H1 (cell line): ENCODE data around the gene FAM120B. TPM values are rescaled to one million over a fixed set of nuclear protein-coding genes. Genes with fewer than 3 reads are reported as not detected.

Experiments
- CBX5 ChIP-seq: fragments of 300-800, 300-1000 bp; sonication (generic); IDR thresholded peaks from 2 replicates; pipeline ENCODE4 v1.7.1; 2016; ENCODE audit warnings: antibody characterized with exemption, low read length, low read depth
- CHD1 ChIP-seq: IDR thresholded peaks from 2 replicates; pipeline ENCODE4 v1.6.1; 2012; ENCODE audit warnings: low read depth, low read length, improper control_type of control experiment
- EP300 ChIP-seq, 2 experiments: IDR thresholded peaks; 1 replicate in 1 of 2; 2 replicates in 1 of 2; pipeline ENCODE4 v1.6.1; 2011 to 2012; ENCODE audit warnings: low read depth in 2 of 2, low read length in 2 of 2, mild to moderate bottlenecking in 2 of 2, borderline replicate concordance in 1 of 2, inconsistent platforms in 1 of 2, moderate library complexity in 1 of 2
- JUN ChIP-seq: IDR thresholded peaks from 2 replicates; pipeline ENCODE4 v1.6.1; 2011; ENCODE audit warnings: low read depth, mild to moderate bottlenecking, improper control_type of control experiment, low read length
- JUND ChIP-seq: IDR thresholded peaks from 2 replicates; pipeline ENCODE4 v1.6.1; 2011; ENCODE audit warnings: mild to moderate bottlenecking, improper control_type of control experiment, low read length
- POLR2A ChIP-seq, 2 experiments: IDR thresholded peaks; 1 replicate in 1 of 2; 2 replicates in 1 of 2; pipeline ENCODE4 v1.6.1; 2011; ENCODE audit warnings: low read depth in 2 of 2, low read length in 2 of 2, mild to moderate bottlenecking in 2 of 2; ENCODE audit errors: control extremely low read depth in 1 of 2
- POU5F1 ChIP-seq: IDR thresholded peaks from 2 replicates; pipeline ENCODE4 v1.6.1; 2011; ENCODE audit warnings: low read depth, mild to moderate bottlenecking, low read length, moderate library complexity
- RAD21 ChIP-seq, 2 experiments: IDR thresholded peaks in 1 of 2; conservative IDR thresholded peaks in 1 of 2; 2 replicates each; pipeline ENCODE4 v1.6.1; 2011; ENCODE audit warnings: low read depth in 2 of 2, low read length in 2 of 2, improper control_type of control experiment in 1 of 2, inconsistent platforms in 1 of 2, mild to moderate bottlenecking in 1 of 2, moderate library complexity in 1 of 2
- RXRA ChIP-seq: IDR thresholded peaks from 2 replicates; pipeline ENCODE4 v1.6.1; 2011; ENCODE audit warnings: low read depth, mild to moderate bottlenecking, low read length, moderate library complexity; ENCODE audit not compliant: insufficient read depth
- polyA plus RNA-seq, 7 experiments: library from polyadenylated mRNA; depleted of rRNA in 3 of 7; stranded (reverse) in 5 of 7; unstranded in 2 of 7; fragments of >200 nt in 5 of 7; fragments of 200-250 nt in 2 of 7; gene quantifications; 1 replicate in 5 of 7; 2 replicates in 1 of 7; 4 replicates in 1 of 7; pipeline versions ENCODE4 v1.2.1 to v1.2.3, GENCODE V29; 2011 to 2013; ENCODE audit warnings: missing spikeins in 2 of 7, mixed read lengths in 2 of 7
- total RNA-seq: library from RNA; stranded (reverse); fragmentation: NEBNext Ultra II Directional; extraction: Animal tissue kit (Norgen Biotek cat#: 25700); gene quantifications from 2 replicates; pipeline ENCODE4 v1.2.1, GENCODE V29; 2021
- TF ChIP-seq, protein P1 (sequence below): fragments of 300-600 bp; sonication (generic); IDR thresholded peaks from 2 replicates; pipeline ENCODE4 v1.7.1; 2012; ENCODE audit warnings: low read length, moderate library complexity, mild to moderate bottlenecking, inconsistent platforms; ENCODE audit not compliant: insufficient replicate concordance

The FAM120B gene
- total and polyA plus RNA-seq, 2 of the 8 experiments (the other 6 are each of a cell fraction or from before 2014, with no cell fraction given), result 5.1 to 12.5 TPM

DNA sequence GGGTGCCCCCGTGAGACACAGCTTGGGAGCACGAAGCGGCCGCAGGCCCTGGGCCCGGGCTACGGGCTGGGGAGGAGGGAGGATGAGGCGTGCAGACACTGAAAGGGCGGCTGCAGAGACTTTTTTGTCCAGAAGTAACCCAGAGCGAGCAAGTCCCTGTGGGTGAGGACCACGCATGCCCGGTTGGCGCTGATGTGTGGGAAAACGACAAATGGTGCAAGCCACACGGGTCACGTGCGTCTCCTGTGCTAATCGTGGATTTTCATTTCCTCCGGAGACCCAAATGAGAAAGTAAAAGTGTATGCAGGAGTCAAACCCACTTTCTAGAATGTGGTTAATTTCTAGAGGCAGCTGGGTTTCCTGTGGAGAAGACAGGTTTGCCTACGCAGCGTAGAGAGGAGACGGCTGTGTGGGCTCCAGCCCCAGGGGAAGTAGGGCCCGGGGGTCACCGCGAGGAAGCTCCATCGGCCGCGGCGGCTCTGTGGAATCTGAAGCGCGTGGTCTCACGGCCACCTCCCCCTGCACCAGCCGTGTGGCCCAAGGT, 34.7 kb upstream of the FAM120B start (continued):
- TF ChIP-seq, protein P1, sequence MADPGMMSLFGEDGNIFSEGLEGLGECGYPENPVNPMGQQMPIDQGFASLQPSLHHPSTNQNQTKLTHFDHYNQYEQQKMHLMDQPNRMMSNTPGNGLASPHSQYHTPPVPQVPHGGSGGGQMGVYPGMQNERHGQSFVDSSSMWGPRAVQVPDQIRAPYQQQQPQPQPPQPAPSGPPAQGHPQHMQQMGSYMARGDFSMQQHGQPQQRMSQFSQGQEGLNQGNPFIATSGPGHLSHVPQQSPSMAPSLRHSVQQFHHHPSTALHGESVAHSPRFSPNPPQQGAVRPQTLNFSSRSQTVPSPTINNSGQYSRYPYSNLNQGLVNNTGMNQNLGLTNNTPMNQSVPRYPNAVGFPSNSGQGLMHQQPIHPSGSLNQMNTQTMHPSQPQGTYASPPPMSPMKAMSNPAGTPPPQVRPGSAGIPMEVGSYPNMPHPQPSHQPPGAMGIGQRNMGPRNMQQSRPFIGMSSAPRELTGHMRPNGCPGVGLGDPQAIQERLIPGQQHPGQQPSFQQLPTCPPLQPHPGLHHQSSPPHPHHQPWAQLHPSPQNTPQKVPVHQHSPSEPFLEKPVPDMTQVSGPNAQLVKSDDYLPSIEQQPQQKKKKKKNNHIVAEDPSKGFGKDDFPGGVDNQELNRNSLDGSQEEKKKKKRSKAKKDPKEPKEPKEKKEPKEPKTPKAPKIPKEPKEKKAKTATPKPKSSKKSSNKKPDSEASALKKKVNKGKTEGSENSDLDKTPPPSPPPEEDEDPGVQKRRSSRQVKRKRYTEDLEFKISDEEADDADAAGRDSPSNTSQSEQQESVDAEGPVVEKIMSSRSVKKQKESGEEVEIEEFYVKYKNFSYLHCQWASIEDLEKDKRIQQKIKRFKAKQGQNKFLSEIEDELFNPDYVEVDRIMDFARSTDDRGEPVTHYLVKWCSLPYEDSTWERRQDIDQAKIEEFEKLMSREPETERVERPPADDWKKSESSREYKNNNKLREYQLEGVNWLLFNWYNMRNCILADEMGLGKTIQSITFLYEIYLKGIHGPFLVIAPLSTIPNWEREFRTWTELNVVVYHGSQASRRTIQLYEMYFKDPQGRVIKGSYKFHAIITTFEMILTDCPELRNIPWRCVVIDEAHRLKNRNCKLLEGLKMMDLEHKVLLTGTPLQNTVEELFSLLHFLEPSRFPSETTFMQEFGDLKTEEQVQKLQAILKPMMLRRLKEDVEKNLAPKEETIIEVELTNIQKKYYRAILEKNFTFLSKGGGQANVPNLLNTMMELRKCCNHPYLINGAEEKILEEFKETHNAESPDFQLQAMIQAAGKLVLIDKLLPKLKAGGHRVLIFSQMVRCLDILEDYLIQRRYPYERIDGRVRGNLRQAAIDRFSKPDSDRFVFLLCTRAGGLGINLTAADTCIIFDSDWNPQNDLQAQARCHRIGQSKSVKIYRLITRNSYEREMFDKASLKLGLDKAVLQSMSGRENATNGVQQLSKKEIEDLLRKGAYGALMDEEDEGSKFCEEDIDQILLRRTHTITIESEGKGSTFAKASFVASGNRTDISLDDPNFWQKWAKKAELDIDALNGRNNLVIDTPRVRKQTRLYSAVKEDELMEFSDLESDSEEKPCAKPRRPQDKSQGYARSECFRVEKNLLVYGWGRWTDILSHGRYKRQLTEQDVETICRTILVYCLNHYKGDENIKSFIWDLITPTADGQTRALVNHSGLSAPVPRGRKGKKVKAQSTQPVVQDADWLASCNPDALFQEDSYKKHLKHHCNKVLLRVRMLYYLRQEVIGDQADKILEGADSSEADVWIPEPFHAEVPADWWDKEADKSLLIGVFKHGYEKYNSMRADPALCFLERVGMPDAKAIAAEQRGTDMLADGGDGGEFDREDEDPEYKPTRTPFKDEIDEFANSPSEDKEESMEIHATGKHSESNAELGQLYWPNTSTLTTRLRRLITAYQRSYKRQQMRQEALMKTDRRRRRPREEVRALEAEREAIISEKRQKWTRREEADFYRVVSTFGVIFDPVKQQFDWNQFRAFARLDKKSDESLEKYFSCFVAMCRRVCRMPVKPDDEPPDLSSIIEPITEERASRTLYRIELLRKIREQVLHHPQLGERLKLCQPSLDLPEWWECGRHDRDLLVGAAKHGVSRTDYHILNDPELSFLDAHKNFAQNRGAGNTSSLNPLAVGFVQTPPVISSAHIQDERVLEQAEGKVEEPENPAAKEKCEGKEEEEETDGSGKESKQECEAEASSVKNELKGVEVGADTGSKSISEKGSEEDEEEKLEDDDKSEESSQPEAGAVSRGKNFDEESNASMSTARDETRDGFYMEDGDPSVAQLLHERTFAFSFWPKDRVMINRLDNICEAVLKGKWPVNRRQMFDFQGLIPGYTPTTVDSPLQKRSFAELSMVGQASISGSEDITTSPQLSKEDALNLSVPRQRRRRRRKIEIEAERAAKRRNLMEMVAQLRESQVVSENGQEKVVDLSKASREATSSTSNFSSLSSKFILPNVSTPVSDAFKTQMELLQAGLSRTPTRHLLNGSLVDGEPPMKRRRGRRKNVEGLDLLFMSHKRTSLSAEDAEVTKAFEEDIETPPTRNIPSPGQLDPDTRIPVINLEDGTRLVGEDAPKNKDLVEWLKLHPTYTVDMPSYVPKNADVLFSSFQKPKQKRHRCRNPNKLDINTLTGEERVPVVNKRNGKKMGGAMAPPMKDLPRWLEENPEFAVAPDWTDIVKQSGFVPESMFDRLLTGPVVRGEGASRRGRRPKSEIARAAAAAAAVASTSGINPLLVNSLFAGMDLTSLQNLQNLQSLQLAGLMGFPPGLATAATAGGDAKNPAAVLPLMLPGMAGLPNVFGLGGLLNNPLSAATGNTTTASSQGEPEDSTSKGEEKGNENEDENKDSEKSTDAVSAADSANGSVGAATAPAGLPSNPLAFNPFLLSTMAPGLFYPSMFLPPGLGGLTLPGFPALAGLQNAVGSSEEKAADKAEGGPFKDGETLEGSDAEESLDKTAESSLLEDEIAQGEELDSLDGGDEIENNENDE, result no peak
- TF ChIP-seq CBX5, result no peak
- TF ChIP-seq JUND, result no peak
- TF ChIP-seq RXRA, result no peak
- no peak for TF ChIP-seq JUN
- TF ChIP-seq EP300 (IDR thresholded peaks at IDR 0.05; ENCODE audit: borderline replicate concordance in 1 of 2, low read depth in 2 of 2, low read length in 2 of 2), result no peak
- TF ChIP-seq CHD1, result no peak
- TF ChIP-seq POLR2A (IDR thresholded peaks at IDR 0.05; ENCODE audit: control extremely low read depth in 1 of 2, low read depth in 2 of 2, low read length in 2 of 2), result no peak
- TF ChIP-seq POU5F1, result no peak
- TF ChIP-seq RAD21 (IDR thresholded peaks at IDR 0.05 in 1 of 2, conservative IDR thresholded peaks at IDR 0.05 in 1 of 2; ENCODE audit: low read depth in 2 of 2, low read length in 2 of 2), result no peak
